C4-2B (cell line): ENCODE data around the gene STAT3.

Experiments
- CTCF ChIP-seq: fragments of 450-650 bp; conservative IDR thresholded peaks from 2 replicates; pipeline ENCODE4 v1.5.1; 2017; ENCODE audit warnings: mild to moderate bottlenecking
- ZFX ChIP-seq: fragments of 450-650 bp; IDR thresholded peaks from 2 replicates; pipeline ENCODE4 v1.6.1; 2017

GRCh38 chr17:42354956-42355843 is 33.0 kb downstream of the STAT3 start:
- TF ChIP-seq CTCF (no peak), ZFX (no peak)
